ENCODE data around the gene CTRB1.

- TF ChIP-seq CTCF (IDR thresholded peaks at IDR 0.05; ENCODE audit: low read length): no peak
- no peak for TF ChIP-seq EZH2 (IDR thresholded peaks at IDR 0.05; ENCODE audit: borderline replicate concordance, low read length)
Measured at GRCh38 chr16:75226550-75227360, 8.0 kb downstream of the CTRB1 start.
